ENCODE results near the gene MEOX2. TPM values are rescaled to one million over a fixed set of nuclear protein-coding genes. Genes with fewer than 3 reads are reported as not detected.

The MEOX2 gene
- total RNA-seq, 1 donor from 2014 or later = not detected

DNA sequence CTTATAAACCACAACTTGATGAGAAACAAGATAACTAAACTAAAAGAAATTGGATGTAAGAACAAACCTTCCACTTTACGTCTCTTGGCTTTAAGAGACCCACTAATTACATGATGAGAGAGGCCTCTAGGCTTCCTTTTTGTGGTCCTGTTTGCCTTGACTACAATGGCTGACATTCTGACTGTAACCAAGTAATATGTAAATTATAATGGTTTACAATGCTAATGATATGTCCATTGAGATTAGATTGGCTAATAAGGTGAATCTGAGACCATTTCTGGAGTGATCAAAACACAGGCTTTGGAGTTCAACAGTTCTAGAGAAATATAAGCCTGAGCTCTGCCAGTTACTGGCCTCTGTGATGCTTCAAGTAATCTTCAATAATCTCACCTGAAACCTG, 85.3 kb downstream of the MEOX2 start:
- H3K27me3 Mint-ChIP-seq (ENCODE audit: low read depth) = no peaks in the 10 kb centered on the region
- no peak overlapping the region for H3K27ac Mint-ChIP-seq
- intact Hi-C loops (cut with micrococcal nuclease) = no loop called here
- no peak for DNase-seq (ENCODE audit: low spot score)
- no peak overlapping the region for H3K4me3 Mint-ChIP-seq (ENCODE audit: low read depth)
- H3K4me1 Mint-ChIP-seq (ENCODE audit: low read depth) = no peaks in the 10 kb centered on the region
- peaks cover 9% of the 10 kb centered on the region for H3K9me3 Mint-ChIP-seq
- H3K36me3 Mint-ChIP-seq (ENCODE audit: low read depth) = no peaks in the 10 kb centered on the region

DNA sequence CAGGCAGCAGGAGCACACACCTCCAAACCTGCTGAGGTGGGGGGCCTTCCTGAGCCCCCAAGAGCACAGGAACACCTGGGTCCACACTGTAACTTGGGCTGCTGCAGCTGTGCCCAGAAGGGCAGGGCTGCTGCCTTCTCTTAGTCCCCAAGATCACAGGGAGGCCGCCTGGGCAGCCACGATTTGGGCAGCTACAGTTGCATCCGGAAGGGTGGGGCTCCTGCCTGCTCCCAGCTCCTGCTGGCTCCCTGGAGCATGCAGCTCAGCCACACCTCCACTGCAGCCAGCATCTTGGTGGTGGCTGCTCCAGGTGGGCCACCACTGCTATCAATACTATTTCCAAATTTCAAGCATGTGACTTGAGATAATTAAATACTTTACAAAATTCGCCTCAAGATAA, 86.2 kb downstream of the MEOX2 start:
- no peak for DNase-seq (ENCODE audit: low spot score)
- intact Hi-C loops (cut with micrococcal nuclease) = no loop called here
- H3K36me3 Mint-ChIP-seq (ENCODE audit: low read depth) = no peaks in the 10 kb centered on the region
- H3K27ac Mint-ChIP-seq = no peak overlapping the region
- H3K4me3 Mint-ChIP-seq (ENCODE audit: low read depth) = no peak overlapping the region
- no peaks in the 10 kb centered on the region for H3K27me3 Mint-ChIP-seq (ENCODE audit: low read depth)
- no peaks in the 10 kb centered on the region for H3K4me1 Mint-ChIP-seq (ENCODE audit: low read depth)
- peaks cover 9% of the 10 kb centered on the region for H3K9me3 Mint-ChIP-seq

DNA sequence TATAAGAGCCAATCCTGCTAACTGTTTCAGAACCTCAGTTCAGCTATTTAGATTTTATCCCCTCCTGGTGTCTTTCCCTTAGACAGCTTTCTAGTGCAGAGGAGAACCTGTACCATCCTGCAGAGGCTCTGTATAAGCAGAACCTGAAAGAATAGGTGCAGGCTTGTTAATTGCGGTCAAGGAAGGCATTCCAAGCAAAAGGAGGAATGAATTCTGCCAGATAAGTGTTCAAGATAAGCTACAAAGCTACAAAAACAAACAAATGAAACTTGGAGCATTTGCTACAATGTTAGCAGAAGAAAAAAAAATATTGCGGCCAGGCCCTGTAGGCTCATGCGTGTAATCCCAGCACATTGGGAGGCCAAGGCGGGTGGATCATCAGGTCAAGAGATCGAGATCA, 92.0 kb downstream of the MEOX2 start:
- Mint-ChIP-seq H3K9me3 (peaks cover 24% of the 10 kb centered on the region), H3K4me1 (ENCODE audit: low read depth) (no peaks in the 10 kb centered on the region), H3K4me3 (ENCODE audit: low read depth) (no peak overlapping the region), H3K36me3 (ENCODE audit: low read depth) (no peaks in the 10 kb centered on the region), H3K27ac (no peak overlapping the region), H3K27me3 (ENCODE audit: low read depth) (no peaks in the 10 kb centered on the region)
- DNase-seq (ENCODE audit: low spot score) = no peak
- intact Hi-C loops (cut with micrococcal nuclease) = no loop called here

DNA sequence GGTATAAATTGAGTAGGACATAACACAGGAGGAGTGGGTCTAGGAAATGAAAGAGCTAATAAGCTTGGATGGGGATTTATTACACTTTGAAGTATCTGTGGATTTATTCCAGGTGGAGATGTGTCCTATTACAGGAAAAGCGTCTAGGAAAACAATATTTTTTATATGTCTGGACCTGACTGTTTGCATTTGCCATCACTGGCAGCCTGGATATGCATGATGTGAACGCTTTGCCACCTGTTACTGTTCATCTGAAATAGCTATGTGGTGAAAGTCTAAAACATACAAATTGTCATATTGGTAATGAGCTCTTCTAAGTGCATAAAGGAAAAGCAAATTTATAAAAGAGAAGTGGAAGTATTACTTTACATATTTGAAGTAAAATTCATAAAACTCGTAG, 93.1 kb downstream of the MEOX2 start:
- Mint-ChIP-seq H3K27me3 (ENCODE audit: low read depth) (no peaks in the 10 kb centered on the region), H3K4me1 (ENCODE audit: low read depth) (no peaks in the 10 kb centered on the region), H3K36me3 (ENCODE audit: low read depth) (no peaks in the 10 kb centered on the region), H3K27ac (no peak overlapping the region), H3K9me3 (peaks cover 30% of the 10 kb centered on the region), H3K4me3 (ENCODE audit: low read depth) (no peak overlapping the region)
- intact Hi-C loops (cut with micrococcal nuclease) = no loop called here
- no peak for DNase-seq (ENCODE audit: low spot score)

DNA sequence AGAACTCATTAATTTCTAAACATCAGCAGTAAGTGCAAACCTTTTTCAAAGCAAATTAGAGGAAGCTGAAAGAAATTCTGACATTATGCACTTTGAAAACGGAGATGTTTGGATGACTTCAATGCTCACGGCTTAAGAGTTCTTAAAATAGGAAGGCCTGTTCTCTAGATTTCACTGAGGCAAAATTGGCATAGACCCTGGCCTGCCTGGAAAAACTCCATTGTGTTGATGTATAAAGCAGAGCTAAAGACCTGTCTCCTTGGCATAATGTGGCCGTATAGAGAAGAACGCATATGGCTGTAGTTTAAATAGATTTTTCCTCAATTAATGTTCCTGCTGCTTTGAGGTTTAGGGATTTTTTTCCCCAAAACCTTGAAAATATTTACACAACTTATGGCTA, 100.2 kb downstream of the MEOX2 start:
- intact Hi-C loops (cut with micrococcal nuclease) = no loop called here
- H3K36me3 Mint-ChIP-seq (ENCODE audit: low read depth) = no peaks in the 10 kb centered on the region
- DNase-seq (ENCODE audit: low spot score) = no peak
- H3K4me1 Mint-ChIP-seq (ENCODE audit: low read depth) = no peaks in the 10 kb centered on the region
- H3K4me3 Mint-ChIP-seq (ENCODE audit: low read depth) = no peak overlapping the region
- H3K9me3 Mint-ChIP-seq = peaks cover 33% of the 10 kb centered on the region
- H3K27me3 Mint-ChIP-seq (ENCODE audit: low read depth) = no peaks in the 10 kb centered on the region
- no peak overlapping the region for H3K27ac Mint-ChIP-seq

DNA sequence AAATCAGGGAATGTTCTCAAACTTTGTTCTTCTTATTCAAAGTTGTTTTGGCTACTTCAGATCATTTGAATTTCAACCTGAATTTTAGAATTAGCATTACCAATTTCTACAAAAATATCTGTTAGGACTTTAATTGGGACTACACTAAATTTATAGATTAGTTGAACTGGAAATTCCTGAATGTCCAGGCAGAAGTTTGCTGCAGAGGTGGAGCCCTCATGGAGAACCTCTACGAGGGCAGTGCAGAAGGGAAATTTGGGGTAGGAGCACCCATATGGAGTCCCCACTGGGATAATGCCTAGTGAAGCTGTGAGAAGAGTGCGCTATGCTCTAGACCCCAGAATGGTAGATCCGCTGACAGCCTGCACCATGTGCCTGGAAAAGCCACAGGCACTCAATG, 101.9 kb downstream of the MEOX2 start:
- Mint-ChIP-seq H3K27ac (no peak overlapping the region), H3K4me3 (ENCODE audit: low read depth) (no peak overlapping the region), H3K36me3 (ENCODE audit: low read depth) (no peaks in the 10 kb centered on the region), H3K4me1 (ENCODE audit: low read depth) (no peaks in the 10 kb centered on the region), H3K9me3 (peaks cover 29% of the 10 kb centered on the region), H3K27me3 (ENCODE audit: low read depth) (no peaks in the 10 kb centered on the region)
- DNase-seq (ENCODE audit: low spot score) = no peak
- intact Hi-C loops (cut with micrococcal nuclease) = no loop called here

DNA sequence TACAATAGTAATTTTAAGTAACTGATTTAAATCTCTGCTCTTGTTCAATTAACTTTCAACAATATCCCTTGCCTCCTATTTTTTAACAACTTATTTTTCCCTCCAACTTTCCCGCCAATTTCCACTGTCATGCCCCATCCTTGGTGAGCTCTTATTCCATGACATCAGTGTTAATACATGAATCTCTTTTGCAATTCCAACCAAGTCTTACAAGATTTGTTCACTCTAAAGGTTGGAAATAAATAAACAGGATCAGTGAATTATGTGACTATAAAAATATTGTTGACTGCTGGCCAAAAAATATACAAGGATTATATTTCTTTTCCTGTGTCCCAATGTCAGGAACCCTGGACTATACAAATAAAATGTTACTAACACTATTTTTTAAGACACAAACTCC, 103.7 kb downstream of the MEOX2 start:
- intact Hi-C loops (cut with micrococcal nuclease) = no loop called here
- Mint-ChIP-seq H3K27ac (no peak overlapping the region), H3K27me3 (ENCODE audit: low read depth) (no peaks in the 10 kb centered on the region), H3K36me3 (ENCODE audit: low read depth) (no peaks in the 10 kb centered on the region), H3K4me3 (ENCODE audit: low read depth) (no peak overlapping the region), H3K9me3 (peaks cover 29% of the 10 kb centered on the region), H3K4me1 (ENCODE audit: low read depth) (no peaks in the 10 kb centered on the region)
- DNase-seq (ENCODE audit: low spot score) = no peak

DNA sequence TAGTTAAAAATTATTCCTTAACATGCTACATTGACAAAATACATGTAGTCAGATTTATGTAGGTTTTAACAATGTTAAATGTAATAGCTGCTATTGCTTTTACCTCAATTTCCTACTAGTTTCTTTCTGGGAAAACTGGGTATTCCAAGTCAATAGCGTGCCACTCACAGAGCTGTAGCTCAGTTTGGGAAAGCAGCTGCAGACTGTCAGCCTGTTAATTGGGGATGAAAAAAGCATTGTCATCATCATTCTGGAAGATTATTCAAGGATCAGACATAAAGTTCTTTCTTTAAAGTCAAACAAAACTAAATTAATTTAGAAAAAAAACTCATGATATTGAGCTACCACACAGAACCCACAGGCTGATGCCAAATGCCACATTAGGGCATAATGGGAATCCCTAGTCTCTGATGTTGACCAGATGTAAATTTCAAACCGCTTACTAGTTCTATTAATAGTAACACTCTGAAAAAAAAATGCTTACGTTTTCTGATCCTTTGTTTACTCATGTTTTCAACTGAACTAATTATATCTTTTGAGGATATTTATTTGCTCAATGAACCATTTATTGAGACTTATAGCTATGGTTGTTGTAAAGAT, 105.0 kb downstream of the MEOX2 start:
- peaks cover 30% of the 10 kb centered on the region for H3K9me3 Mint-ChIP-seq
- H3K36me3 Mint-ChIP-seq (ENCODE audit: low read depth) = no peaks in the 10 kb centered on the region
- H3K27me3 Mint-ChIP-seq (ENCODE audit: low read depth) = no peaks in the 10 kb centered on the region
- no peak overlapping the region for H3K4me3 Mint-ChIP-seq (ENCODE audit: low read depth)
- no peaks in the 10 kb centered on the region for H3K4me1 Mint-ChIP-seq (ENCODE audit: low read depth)
- H3K27ac Mint-ChIP-seq = no peak overlapping the region
- DNase-seq (ENCODE audit: low spot score) = no peak
- intact Hi-C loops (cut with micrococcal nuclease) = no loop called here

DNA sequence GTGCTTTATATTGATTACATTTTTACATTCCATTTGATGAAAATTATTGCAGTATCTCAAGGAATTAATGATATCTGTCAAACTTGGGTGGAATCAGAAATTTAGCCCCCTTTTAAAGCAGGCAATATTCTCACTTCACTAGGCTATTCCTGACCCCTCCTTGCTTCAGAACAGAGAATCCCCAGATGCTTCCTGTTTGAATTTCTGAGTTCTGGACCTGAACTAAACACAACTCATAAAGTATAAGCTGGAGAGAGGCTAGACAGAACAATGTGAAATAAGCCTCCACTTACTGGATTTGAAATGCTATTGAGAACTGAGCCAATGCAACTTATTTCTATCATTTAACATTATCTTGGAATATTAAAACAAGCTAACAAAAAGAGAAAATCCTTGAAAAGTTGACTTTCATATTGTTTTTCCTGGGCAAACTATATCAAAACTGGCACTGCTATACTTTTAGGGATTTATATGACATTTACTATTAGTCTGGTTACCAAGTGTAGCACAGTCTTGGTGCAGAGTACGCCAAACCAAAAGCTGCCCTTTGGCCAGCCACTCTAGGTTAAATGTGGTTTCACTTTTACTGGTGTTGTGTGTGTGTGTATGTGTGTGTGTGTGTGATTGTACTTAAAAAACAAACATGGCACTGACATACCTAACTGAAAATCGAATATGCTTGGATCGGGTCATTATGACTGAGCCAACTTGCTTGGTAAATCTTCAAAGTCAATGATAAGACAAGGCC, 105.7 kb downstream of the MEOX2 start:
- no peak overlapping the region for H3K4me3 Mint-ChIP-seq (ENCODE audit: low read depth)
- no peaks in the 10 kb centered on the region for H3K36me3 Mint-ChIP-seq (ENCODE audit: low read depth)
- intact Hi-C loops (cut with micrococcal nuclease) = no loop called here
- no peak overlapping the region for H3K27ac Mint-ChIP-seq
- no peak for DNase-seq (ENCODE audit: low spot score)
- H3K9me3 Mint-ChIP-seq = peaks cover 30% of the 10 kb centered on the region
- H3K27me3 Mint-ChIP-seq (ENCODE audit: low read depth) = no peaks in the 10 kb centered on the region
- H3K4me1 Mint-ChIP-seq (ENCODE audit: low read depth) = no peaks in the 10 kb centered on the region

DNA sequence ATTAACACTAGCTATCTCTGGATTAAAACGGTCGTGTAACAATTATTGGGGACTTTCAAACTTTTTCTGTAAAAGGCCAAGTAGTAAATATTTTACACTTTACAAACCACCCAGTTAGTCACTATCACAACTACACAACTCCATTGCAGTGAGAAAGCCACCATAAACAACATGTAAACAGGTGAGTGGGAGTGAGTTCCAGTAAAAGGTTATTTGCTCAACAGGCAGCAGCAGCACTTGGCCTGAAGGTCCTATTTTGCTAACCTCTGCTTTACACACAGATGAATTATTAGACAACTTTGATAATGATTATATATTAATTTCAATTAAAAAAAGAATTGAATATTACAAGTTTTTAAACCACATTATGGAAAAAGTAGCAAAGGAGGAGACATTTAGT, 108.9 kb downstream of the MEOX2 start:
- H3K9me3 Mint-ChIP-seq = peaks cover 26% of the 10 kb centered on the region
- H3K4me1 Mint-ChIP-seq (ENCODE audit: low read depth) = no peaks in the 10 kb centered on the region
- H3K36me3 Mint-ChIP-seq (ENCODE audit: low read depth) = no peaks in the 10 kb centered on the region
- H3K27ac Mint-ChIP-seq = no peak overlapping the region
- H3K27me3 Mint-ChIP-seq (ENCODE audit: low read depth) = no peaks in the 10 kb centered on the region
- DNase-seq (ENCODE audit: low spot score) = no peak
- H3K4me3 Mint-ChIP-seq (ENCODE audit: low read depth) = no peak overlapping the region
- intact Hi-C loops (cut with micrococcal nuclease) = no loop called here

DNA sequence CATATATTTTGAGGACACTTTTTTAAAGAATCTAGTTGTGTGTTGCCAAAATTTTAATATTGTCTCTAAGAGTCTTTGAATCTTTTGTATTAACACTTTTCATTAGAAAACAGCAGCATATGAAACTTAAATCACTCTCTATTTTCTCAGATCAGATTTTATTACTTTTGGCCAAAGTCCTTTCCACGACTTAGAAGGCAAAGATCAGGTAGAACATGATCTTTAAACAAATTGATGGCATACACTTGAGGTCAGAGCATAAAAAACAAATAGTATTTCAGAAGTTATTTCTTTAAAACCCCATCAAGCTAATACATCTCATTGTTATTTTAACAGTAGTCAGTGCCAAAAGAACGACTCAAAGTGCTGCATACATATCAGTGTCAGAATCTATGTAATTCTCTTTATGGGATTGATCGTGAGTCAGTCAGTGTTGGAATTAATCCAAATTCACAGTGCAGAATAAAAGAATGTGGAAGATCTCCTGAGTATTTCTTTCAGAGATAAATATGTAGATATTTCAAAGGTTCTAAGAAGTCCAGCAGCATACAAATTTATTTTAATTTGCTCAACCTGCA, 115.1 kb downstream of the MEOX2 start:
- H3K27me3 Mint-ChIP-seq (ENCODE audit: low read depth) = no peaks in the 10 kb centered on the region
- intact Hi-C loops (cut with micrococcal nuclease) = no loop called here

DNA sequence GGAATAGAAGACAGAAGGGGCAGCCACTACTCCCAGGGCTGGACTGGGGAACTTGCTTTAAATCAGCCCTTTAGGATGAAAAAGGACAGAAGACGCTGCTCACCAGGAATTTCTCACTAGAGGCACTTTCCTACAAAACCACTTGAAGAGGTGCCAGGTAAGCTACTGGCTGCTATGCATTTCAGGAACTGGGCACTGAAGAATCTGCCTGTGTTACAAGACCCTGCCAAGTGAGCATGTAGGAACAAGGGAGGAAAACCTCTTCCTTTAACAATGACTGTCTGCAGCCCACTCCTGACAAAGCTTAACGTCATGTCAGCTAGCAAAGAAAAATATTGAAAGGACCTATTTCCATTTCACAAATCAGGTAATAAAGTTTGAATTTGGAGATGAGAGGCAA, 118.8 kb downstream of the MEOX2 start:
- H3K27me3 Mint-ChIP-seq (ENCODE audit: low read depth) = no peaks in the 10 kb centered on the region
- DNase-seq (ENCODE audit: low spot score) = no peak
- no peak overlapping the region for H3K27ac Mint-ChIP-seq
- H3K9me3 Mint-ChIP-seq = peaks cover 21% of the 10 kb centered on the region
- H3K4me1 Mint-ChIP-seq (ENCODE audit: low read depth) = no peaks in the 10 kb centered on the region
- no peak overlapping the region for H3K4me3 Mint-ChIP-seq (ENCODE audit: low read depth)
- intact Hi-C loops (cut with micrococcal nuclease) = no loop called here
- no peaks in the 10 kb centered on the region for H3K36me3 Mint-ChIP-seq (ENCODE audit: low read depth)

More for the DNA sequence above, 115.1 kb downstream of the MEOX2 start:
- Mint-ChIP-seq H3K9me3 (peaks cover 30% of the 10 kb centered on the region), H3K4me1 (ENCODE audit: low read depth) (no peaks in the 10 kb centered on the region), H3K4me3 (ENCODE audit: low read depth) (no peak overlapping the region), H3K36me3 (ENCODE audit: low read depth) (no peaks in the 10 kb centered on the region), H3K27ac (no peak overlapping the region)
- no peak for DNase-seq (ENCODE audit: low spot score)

DNA sequence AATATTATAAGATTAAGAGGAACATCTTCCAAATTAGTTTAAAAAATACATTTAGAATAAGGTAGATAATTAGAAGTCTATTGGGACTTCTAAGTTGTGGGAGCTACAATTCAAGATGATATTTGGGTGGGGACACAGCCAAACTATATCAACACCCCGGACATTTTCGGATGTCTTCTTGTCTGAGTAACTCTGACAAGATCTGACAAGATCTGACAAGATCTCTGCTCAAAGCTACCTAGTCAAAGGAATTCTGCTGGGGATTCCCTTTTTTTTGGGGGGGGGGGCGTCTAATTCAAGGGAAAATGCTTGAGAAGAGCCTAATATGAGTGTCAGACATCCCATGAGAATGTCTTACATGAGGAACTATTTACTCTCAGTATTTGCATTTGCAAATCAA, 119.4 kb downstream of the MEOX2 start:
- H3K4me3 Mint-ChIP-seq (ENCODE audit: low read depth) = no peak overlapping the region
- intact Hi-C loops (cut with micrococcal nuclease) = no loop called here
- no peak overlapping the region for H3K27ac Mint-ChIP-seq
- H3K36me3 Mint-ChIP-seq (ENCODE audit: low read depth) = no peaks in the 10 kb centered on the region
- no peak for DNase-seq (ENCODE audit: low spot score)
- no peaks in the 10 kb centered on the region for H3K27me3 Mint-ChIP-seq (ENCODE audit: low read depth)
- no peaks in the 10 kb centered on the region for H3K4me1 Mint-ChIP-seq (ENCODE audit: low read depth)
- peaks cover 18% of the 10 kb centered on the region for H3K9me3 Mint-ChIP-seq

Data from activated T-helper 2 cell treated with anti-CD3 and anti-CD28 coated beads, Interferon-gamma antibody, Interleukin-2, Interleukin-4, amounts not matched to agents 10 μg/mL and 5 μg/mL and 100 μg/mL, durations not matched to agents 14 hours and 24 hours and 36 hours (primary cell).